CD14-positive monocyte (primary cell): Measurements from ENCODE around the gene BCL2L1. TPM values are rescaled to one million over a fixed set of nuclear protein-coding genes. Genes with fewer than 3 reads are reported as not detected.
A peak's percentile ranks its signal among the peaks of the same experiment; 100 is the strongest.

Source experiments
- DNase-seq, 3 donors: peaks; one replicate each; pipeline ENCODE4 v3.0.0-alpha.2; 2011 to 2022
- H2AFZ ChIP-seq: 2 replicates; pipeline ENCODE4 v1.6.0; 2012; ENCODE audit warnings: mild to moderate bottlenecking, low read depth, low read length, inconsistent platforms; ENCODE audit not compliant: insufficient read depth, poor library complexity, severe bottlenecking
- H3K27ac ChIP-seq, 2 donors: 1 replicate in 1 of 2; 2 replicates in 1 of 2; pipeline ENCODE4 v1.5.1; 2012 to 2013; ENCODE audit warnings: low read length in 2 of 2, control low read depth in 1 of 2, inconsistent platforms in 1 of 2, low read depth in 1 of 2, mild to moderate bottlenecking in 1 of 2
- H3K27me3 ChIP-seq, 2 donors: one replicate each; pipeline versions ENCODE4 v1.6.0 to v1.6.1; 2011 to 2013; ENCODE audit warnings: low read length in 2 of 2; ENCODE audit not compliant: control insufficient read depth in 2 of 2, insufficient read depth in 2 of 2
- H3K36me3 ChIP-seq, 2 donors: replicated peaks in 1 of 2; 1 replicate in 1 of 2; 2 replicates in 1 of 2; pipeline versions ENCODE4 v1.5.1 to v1.6.1; 2012 to 2013; ENCODE audit warnings: low read length in 2 of 2, control low read depth in 1 of 2, inconsistent platforms in 1 of 2, mild to moderate bottlenecking in 1 of 2; ENCODE audit not compliant: insufficient read depth in 2 of 2, control insufficient read depth in 1 of 2
- H3K4me1 ChIP-seq, 2 donors: 1 replicate in 1 of 2; 2 replicates in 1 of 2; pipeline versions ENCODE4 v1.5.1 to v1.6.1; 2012 to 2013; ENCODE audit warnings: low read length in 2 of 2, control low read depth in 1 of 2, inconsistent platforms in 1 of 2, mild to moderate bottlenecking in 1 of 2, moderate library complexity in 1 of 2; ENCODE audit not compliant: insufficient read depth in 2 of 2, control insufficient read depth in 1 of 2
- H3K4me2 ChIP-seq: replicated peaks from 2 replicates; pipeline ENCODE3; 2012; ENCODE audit warnings: low read length, moderate library complexity, mild to moderate bottlenecking; ENCODE audit not compliant: poor library complexity, severe bottlenecking; ENCODE audit errors: extremely low read depth
- H3K4me3 ChIP-seq, 3 experiments: fragments of 200-600 bp in 1 of 3; sonication (generic) in 1 of 3; replicated peaks in 1 of 3; 1 replicate in 2 of 3; 2 replicates in 1 of 3; pipeline ENCODE4 v1.5.1; 2011 to 2013; ENCODE audit warnings: low read length in 3 of 3, mild to moderate bottlenecking in 3 of 3, control low read depth in 2 of 3, low read depth in 2 of 3, inconsistent platforms in 1 of 3, moderate library complexity in 1 of 3
- H3K79me2 ChIP-seq: 2 replicates; pipeline ENCODE4 v1.6.0; 2012; ENCODE audit warnings: mild to moderate bottlenecking, control low read depth, inconsistent platforms, low read length, moderate library complexity; ENCODE audit not compliant: insufficient read depth
- H3K9ac ChIP-seq: 2 replicates; pipeline ENCODE4 v1.6.0; 2017; ENCODE audit warnings: low read length, mild to moderate bottlenecking; ENCODE audit not compliant: insufficient read depth, poor library complexity, severe bottlenecking
- H3K9me3 ChIP-seq, 2 donors: replicated peaks in 1 of 2; 1 replicate in 1 of 2; 2 replicates in 1 of 2; pipeline versions ENCODE4 v1.5.1 to v1.6.1; 2012 to 2013; ENCODE audit warnings: low read length in 2 of 2, control low read depth in 1 of 2; ENCODE audit not compliant: control insufficient read depth in 1 of 2, insufficient read depth in 1 of 2
- H4K20me1 ChIP-seq: 2 replicates; pipeline ENCODE4 v1.6.0; 2012; ENCODE audit warnings: mild to moderate bottlenecking, low read length, control low read depth, moderate library complexity; ENCODE audit not compliant: insufficient read depth
- H3K27ac Mint-ChIP-seq, 7 donors: one replicate each; pipeline ENCODE4 v1.8.0; 2020; ENCODE audit warnings: mild to moderate bottlenecking in 7 of 7, mixed read lengths in 7 of 7, moderate library complexity in 6 of 7, inconsistent platforms in 2 of 7
- H3K27me3 Mint-ChIP-seq, 3 donors: one replicate each; pipeline ENCODE4 v1.8.0; 2021 to 2022; ENCODE audit warnings: low read depth in 3 of 3, mild to moderate bottlenecking in 3 of 3, mixed read lengths in 3 of 3, moderate library complexity in 3 of 3, inconsistent platforms in 1 of 3
- H3K36me3 Mint-ChIP-seq, 2 donors: one replicate each; pipeline ENCODE4 v1.8.0; 2020; ENCODE audit warnings: mixed read lengths in 2 of 2, inconsistent platforms in 1 of 2, mild to moderate bottlenecking in 1 of 2
- H3K4me1 Mint-ChIP-seq: one replicate; pipeline ENCODE4 v1.8.0; 2020; ENCODE audit warnings: mild to moderate bottlenecking, mixed read lengths
- H3K4me3 Mint-ChIP-seq, 2 donors: one replicate each; pipeline ENCODE4 v1.8.0; 2020; ENCODE audit warnings: mild to moderate bottlenecking in 2 of 2, mixed read lengths in 2 of 2, moderate library complexity in 1 of 2
- H3K9me3 Mint-ChIP-seq, 7 donors: one replicate each; pipeline ENCODE4 v1.8.0; 2020 to 2022; ENCODE audit warnings: mixed read lengths in 7 of 7, mild to moderate bottlenecking in 6 of 7, moderate library complexity in 6 of 7, inconsistent platforms in 2 of 7
- CTCF ChIP-seq: fragments of 200-600 bp; IDR thresholded peaks from one replicate; pipeline ENCODE4 v1.8.0; 2022; ENCODE audit warnings: antibody characterized with exemption, mild to moderate bottlenecking
- WGBS: methylation state at CpG from one replicate; pipeline ENCODE4 v1.1.5; 2013; ENCODE audit warnings: missing lambda C conversion rate; ENCODE audit not compliant: insufficient coverage; 5-methylcytosine and 5-hydroxymethylcytosine counted together
- intact Hi-C, 2 donors: fragments of 100-400 bp; cut with micrococcal nuclease; formaldehyde crosslinking; loops; one replicate each; pipeline versions ENCODE4 v1.15.0 to v1.15.1; 2023
- polyA plus RNA-seq, 3 donors: library from polyadenylated mRNA; depleted of rRNA in 1 of 3; unstranded in 2 of 3; stranded (reverse) in 1 of 3; fragments of 300-500 nt in 2 of 3; fragments of >200 nt in 1 of 3; fragmentation: Illumina TruSeq in 2 of 3; gene quantifications; 1 replicate in 2 of 3; 2 replicates in 1 of 3; pipeline ENCODE4 v1.2.3, GENCODE V29; 2012 to 2021

Gene BCL2L1
- polyA plus RNA-seq, 3 donors, result 12.4 to 16.8 (median 14.3) TPM

GRCh38 chr20:31716351-31716750, 6.3 kb downstream of the BCL2L1 start:
- intact Hi-C loops, result loop anchor here in 1 of 2 donors (10.0 kb wide), 1 partner anchor 192 kb away; no protein-coding TSS in a partner anchor
- peaks cover 22 to 32% of the 10 kb centered on the region in 2 donors for H3K4me1 ChIP-seq
- peaks cover 0 to 3% (median 3%) of the 10 kb centered on the region in 3 donors for H3K27me3 Mint-ChIP-seq

GRCh38 chr20:31715766-31716165, 6.9 kb downstream of the BCL2L1 start:
- peaks cover 97% of the 10 kb centered on the region for H4K20me1 ChIP-seq
- peak overlapping the region in 2 of 7 donors; percentile 42 to 76 for H3K27ac Mint-ChIP-seq
- H3K4me2 ChIP-seq, result no peak overlapping the region
- TF ChIP-seq CTCF, result no peak
- 67% methylated on average over 3 of the region's 3 CpGs for WGBS
- H3K4me3 ChIP-seq, result no peak overlapping the region
- peaks cover 0 to 3% (median 3%) of the 10 kb centered on the region in 3 donors for H3K27me3 Mint-ChIP-seq
- peaks cover 67 to 99% of the 10 kb centered on the region in 2 donors for H3K36me3 ChIP-seq
- intact Hi-C loops, result loop anchor here in 1 of 2 donors (10.0 kb wide), 1 partner anchor 191 kb away; no protein-coding TSS in a partner anchor
- no peak overlapping the region for H3K4me3 Mint-ChIP-seq
- H3K27me3 ChIP-seq, result no peaks in the 10 kb centered on the region
- no peak overlapping the region for H3K9ac ChIP-seq
- no peak overlapping the region for H3K27ac ChIP-seq
- H3K9me3 ChIP-seq, result no peaks in the 10 kb centered on the region
- peaks cover 78% of the 10 kb centered on the region for H3K79me2 ChIP-seq
- H2AFZ ChIP-seq, result no peak overlapping the region
- no peaks in the 10 kb centered on the region for H3K9me3 Mint-ChIP-seq
- DNase-seq, result no peak
- peaks cover 16 to 26% of the 10 kb centered on the region in 2 donors for H3K4me1 ChIP-seq
- peaks cover 53% of the 10 kb centered on the region for H3K4me1 Mint-ChIP-seq
- H3K36me3 Mint-ChIP-seq, result peaks cover 83 to 85% of the 10 kb centered on the region in 2 donors

More at GRCh38 chr20:31716351-31716750, 6.3 kb downstream of the BCL2L1 start:
- no peak overlapping the region for H2AFZ ChIP-seq
- no peak overlapping the region for H3K4me3 ChIP-seq
- Mint-ChIP-seq H3K4me3 (no peak overlapping the region), H3K4me1 (peaks cover 59% of the 10 kb centered on the region), H3K9me3 (no peaks in the 10 kb centered on the region), H3K27ac (no peak overlapping the region), H3K36me3 (peaks cover 80 to 85% of the 10 kb centered on the region in 2 donors)
- DNase-seq, result no peak
- no peak for TF ChIP-seq CTCF
- WGBS, result no CpG with 5 or more reads among the region's 1 CpG
- H3K9ac ChIP-seq, result no peak overlapping the region
- H4K20me1 ChIP-seq, result peaks cover 97% of the 10 kb centered on the region
- H3K79me2 ChIP-seq, result peaks cover 78% of the 10 kb centered on the region
- peaks cover 66 to 99% of the 10 kb centered on the region in 2 donors for H3K36me3 ChIP-seq
- H3K4me2 ChIP-seq, result no peak overlapping the region
- no peaks in the 10 kb centered on the region for H3K27me3 ChIP-seq
- H3K27ac ChIP-seq, result no peak overlapping the region
- no peaks in the 10 kb centered on the region for H3K9me3 ChIP-seq
